Stomach (tissue), 4 donors: ENCODE measurements around the gene RTL10.

ENCODE experiments used
- POLR2A ChIP-seq, 4 donors: fragments of 450-650 bp; IDR thresholded peaks; one replicate each; pipeline ENCODE4 v1.6.1; 2016; ENCODE audit warnings: antibody characterized with exemption in 4 of 4, control low read depth in 2 of 4, mild to moderate bottlenecking in 1 of 4, moderate library complexity in 1 of 4
- POLR2AphosphoS5 ChIP-seq, 3 donors: sonication (generic); formaldehyde crosslinking; IDR thresholded peaks; one replicate each; pipeline ENCODE4 v1.6.1; 2016; ENCODE audit warnings: antibody characterized with exemption in 3 of 3
- TF ChIP-seq, protein P1 (sequence below), 7 experiments: fragments of 450-650 bp in 4 of 7; fragments of 200-600 bp in 3 of 7; sonication (generic) in 3 of 7; IDR thresholded peaks; one replicate each; pipeline ENCODE4 v1.5.1; 2016 to 2019; ENCODE audit warnings: antibody characterized with exemption in 7 of 7, control low read depth in 2 of 7, mild to moderate bottlenecking in 1 of 7

GRCh38 chr22:19853058-19853878 is 1.4 kb downstream of the RTL10 start:
- no peak for TF ChIP-seq POLR2AphosphoS5 (IDR thresholded peaks at IDR 0.05)
- TF ChIP-seq, protein P1, sequence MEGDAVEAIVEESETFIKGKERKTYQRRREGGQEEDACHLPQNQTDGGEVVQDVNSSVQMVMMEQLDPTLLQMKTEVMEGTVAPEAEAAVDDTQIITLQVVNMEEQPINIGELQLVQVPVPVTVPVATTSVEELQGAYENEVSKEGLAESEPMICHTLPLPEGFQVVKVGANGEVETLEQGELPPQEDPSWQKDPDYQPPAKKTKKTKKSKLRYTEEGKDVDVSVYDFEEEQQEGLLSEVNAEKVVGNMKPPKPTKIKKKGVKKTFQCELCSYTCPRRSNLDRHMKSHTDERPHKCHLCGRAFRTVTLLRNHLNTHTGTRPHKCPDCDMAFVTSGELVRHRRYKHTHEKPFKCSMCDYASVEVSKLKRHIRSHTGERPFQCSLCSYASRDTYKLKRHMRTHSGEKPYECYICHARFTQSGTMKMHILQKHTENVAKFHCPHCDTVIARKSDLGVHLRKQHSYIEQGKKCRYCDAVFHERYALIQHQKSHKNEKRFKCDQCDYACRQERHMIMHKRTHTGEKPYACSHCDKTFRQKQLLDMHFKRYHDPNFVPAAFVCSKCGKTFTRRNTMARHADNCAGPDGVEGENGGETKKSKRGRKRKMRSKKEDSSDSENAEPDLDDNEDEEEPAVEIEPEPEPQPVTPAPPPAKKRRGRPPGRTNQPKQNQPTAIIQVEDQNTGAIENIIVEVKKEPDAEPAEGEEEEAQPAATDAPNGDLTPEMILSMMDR (IDR thresholded peaks at IDR 0.05) = no peak
- TF ChIP-seq POLR2A (IDR thresholded peaks at IDR 0.05) = no peak
